Adipocyte (in vitro differentiated cells): Measurements from ENCODE around the gene HS6ST1.
"Not testable (repeated sequence)": the region's sequence is repeated elsewhere in the genome, so short reads cannot be mapped to it uniquely, and the experiment has no call there.

Experiments used
- DNase-seq: peaks from one replicate; pipeline ENCODE4 v3.0.0-alpha.2; 2015; ENCODE audit warnings: low read depth
- H3K27me3 ChIP-seq: replicated peaks from 2 replicates; pipeline ENCODE4 v1.7.0; 2013; ENCODE audit warnings: mild to moderate bottlenecking, low read length, moderate library complexity; ENCODE audit not compliant: control insufficient read depth, insufficient read depth
- H3K36me3 ChIP-seq: 2 replicates; pipeline ENCODE4 v1.7.0; 2013; ENCODE audit warnings: low read length, mild to moderate bottlenecking, moderate library complexity; ENCODE audit not compliant: control insufficient read depth, insufficient read depth, severe bottlenecking
- H3K4me1 ChIP-seq: 2 replicates; pipeline ENCODE4 v1.7.0; 2013; ENCODE audit warnings: mild to moderate bottlenecking, low read length, moderate library complexity; ENCODE audit not compliant: control insufficient read depth, insufficient read depth
- H3K4me3 ChIP-seq: 2 replicates; pipeline ENCODE4 v1.7.0; 2013; ENCODE audit warnings: mild to moderate bottlenecking, low read length, moderate library complexity
- H3K9ac ChIP-seq: 2 replicates; pipeline ENCODE4 v1.7.0; 2013; ENCODE audit warnings: mild to moderate bottlenecking, low read length, moderate library complexity
- H3K9me3 ChIP-seq: 2 replicates; pipeline ENCODE4 v1.7.0; 2013; ENCODE audit warnings: mild to moderate bottlenecking, low read length, moderate library complexity; ENCODE audit not compliant: control insufficient read depth

Gene HS6ST1

DNA sequence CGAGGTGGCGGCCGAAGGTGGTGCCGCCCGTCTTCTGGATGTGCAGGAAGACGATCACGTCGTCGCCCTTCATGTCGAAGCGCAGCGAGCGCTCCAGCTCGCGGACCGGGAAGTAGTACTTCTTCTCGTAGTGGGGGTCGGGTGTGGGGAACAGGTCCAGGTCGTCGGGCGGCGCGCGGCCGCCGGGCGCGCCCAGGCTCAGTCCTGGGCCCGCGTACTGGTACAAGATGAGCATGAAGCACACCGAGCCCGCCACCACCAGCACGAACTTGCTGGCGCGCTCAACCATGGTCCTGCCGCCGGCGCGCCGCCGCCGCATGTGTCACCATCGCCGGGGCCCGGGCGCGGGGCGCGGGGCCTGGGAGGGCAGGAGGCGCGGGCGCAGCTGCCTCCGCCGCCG, 423 bp downstream of the HS6ST1 start:
- peak overlapping the region; percentile 86 for H3K9ac ChIP-seq
- H3K36me3 ChIP-seq, result peaks cover 11% of the 10 kb centered on the region
- H3K4me3 ChIP-seq, result peak overlapping the region; percentile 89
- not testable (repeated sequence) for H3K9me3 ChIP-seq, H3K27me3 ChIP-seq
- H3K4me1 ChIP-seq, result peaks cover 51% of the 10 kb centered on the region
- DNase-seq, result peak; percentile 47

DNA sequence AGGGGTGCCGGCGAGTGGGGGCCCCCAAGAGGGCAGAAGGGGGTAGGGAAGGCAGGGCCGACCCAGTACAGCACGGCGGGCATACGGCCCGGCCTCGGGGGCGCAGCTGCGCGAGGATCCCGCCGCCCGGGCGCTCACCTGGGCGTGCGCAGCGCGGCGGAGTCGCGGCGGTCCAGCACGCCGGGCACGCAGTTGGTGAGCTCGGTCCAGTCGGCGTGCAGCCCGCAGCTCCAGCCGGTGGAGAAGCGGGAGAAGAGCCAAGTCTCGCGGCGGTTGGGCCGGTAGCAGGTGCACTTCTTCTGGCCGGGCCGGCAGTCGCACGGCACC, 806 bp downstream of the HS6ST1 start:
- not testable (repeated sequence) for H3K9me3 ChIP-seq, H3K27me3 ChIP-seq, DNase-seq
- H3K4me1 ChIP-seq, result peaks cover 51% of the 10 kb centered on the region
- peak overlapping the region; percentile 89 for H3K4me3 ChIP-seq
- peaks cover 11% of the 10 kb centered on the region for H3K36me3 ChIP-seq
- H3K9ac ChIP-seq, result peak overlapping the region; percentile 86

DNA sequence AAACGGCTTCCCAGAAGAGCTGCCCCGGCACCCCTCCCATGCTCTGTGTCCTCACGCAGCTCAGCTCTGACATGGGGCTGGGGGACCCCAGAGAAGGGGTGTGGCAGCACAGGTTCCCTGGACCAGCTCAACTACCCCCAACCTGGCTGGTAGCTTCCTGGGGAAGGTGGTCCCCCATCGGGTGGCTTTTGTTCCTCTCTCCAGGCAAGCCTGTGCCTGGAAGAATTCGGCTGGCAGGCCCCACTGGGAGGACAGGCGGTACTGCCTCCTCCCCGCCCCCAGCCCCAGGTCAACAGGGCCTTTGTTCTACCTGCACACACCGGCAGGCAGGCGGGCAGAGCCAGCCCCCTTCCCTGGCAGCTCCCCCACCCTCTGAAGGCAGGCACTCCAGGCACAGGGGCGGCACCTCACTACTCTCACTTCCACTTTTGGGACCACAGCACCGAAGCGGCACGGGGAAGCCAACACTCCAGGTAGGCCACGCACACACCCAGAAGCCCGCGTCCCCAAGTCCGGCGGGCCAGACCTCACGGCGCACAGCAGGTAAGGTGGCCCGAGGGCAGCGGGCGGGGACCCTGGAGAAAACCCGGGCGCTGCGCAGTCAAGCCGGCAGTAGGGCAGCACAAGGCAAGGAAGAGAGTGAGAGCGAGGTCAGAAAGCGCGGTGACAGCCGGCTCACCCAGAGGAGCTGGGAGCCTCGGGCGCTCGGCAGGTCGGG, 1.3 kb downstream of the HS6ST1 start:
- peaks cover 11% of the 10 kb centered on the region for H3K36me3 ChIP-seq
- H3K27me3 ChIP-seq, result no peaks in the 10 kb centered on the region
- H3K4me3 ChIP-seq, result peak overlapping the region; percentile 89
- peaks cover 51% of the 10 kb centered on the region for H3K4me1 ChIP-seq
- no peaks in the 10 kb centered on the region for H3K9me3 ChIP-seq
- peak overlapping the region; percentile 86 for H3K9ac ChIP-seq
- DNase-seq, result peak; percentile 24

DNA sequence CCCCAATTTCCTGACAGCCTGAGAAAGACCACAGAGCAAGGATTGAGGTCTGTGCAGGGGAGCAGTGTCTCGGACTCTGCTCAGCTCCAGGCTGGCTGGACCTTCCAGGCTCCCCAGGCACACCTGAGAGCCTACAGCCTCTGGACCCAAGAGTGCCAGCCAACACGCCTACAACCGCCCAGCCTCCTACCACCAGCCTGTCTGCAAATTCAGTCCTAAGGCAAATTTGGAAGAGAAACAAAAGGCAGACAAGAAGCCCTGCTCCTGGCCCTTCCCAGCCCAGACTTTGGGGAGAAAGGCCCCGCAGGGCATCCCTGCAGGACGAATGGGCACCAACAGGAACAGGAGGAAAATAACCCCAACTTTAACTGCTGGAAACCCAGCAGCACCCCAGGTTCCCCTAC, 1.9 kb downstream of the HS6ST1 start:
- Histone ChIP-seq H3K9me3 (no peaks in the 10 kb centered on the region), H3K36me3 (peaks cover 11% of the 10 kb centered on the region), H3K4me3 (peak overlapping the region; percentile 89), H3K4me1 (peaks cover 51% of the 10 kb centered on the region), H3K9ac (peak overlapping the region; percentile 86), H3K27me3 (no peaks in the 10 kb centered on the region)
- no peak for DNase-seq

DNA sequence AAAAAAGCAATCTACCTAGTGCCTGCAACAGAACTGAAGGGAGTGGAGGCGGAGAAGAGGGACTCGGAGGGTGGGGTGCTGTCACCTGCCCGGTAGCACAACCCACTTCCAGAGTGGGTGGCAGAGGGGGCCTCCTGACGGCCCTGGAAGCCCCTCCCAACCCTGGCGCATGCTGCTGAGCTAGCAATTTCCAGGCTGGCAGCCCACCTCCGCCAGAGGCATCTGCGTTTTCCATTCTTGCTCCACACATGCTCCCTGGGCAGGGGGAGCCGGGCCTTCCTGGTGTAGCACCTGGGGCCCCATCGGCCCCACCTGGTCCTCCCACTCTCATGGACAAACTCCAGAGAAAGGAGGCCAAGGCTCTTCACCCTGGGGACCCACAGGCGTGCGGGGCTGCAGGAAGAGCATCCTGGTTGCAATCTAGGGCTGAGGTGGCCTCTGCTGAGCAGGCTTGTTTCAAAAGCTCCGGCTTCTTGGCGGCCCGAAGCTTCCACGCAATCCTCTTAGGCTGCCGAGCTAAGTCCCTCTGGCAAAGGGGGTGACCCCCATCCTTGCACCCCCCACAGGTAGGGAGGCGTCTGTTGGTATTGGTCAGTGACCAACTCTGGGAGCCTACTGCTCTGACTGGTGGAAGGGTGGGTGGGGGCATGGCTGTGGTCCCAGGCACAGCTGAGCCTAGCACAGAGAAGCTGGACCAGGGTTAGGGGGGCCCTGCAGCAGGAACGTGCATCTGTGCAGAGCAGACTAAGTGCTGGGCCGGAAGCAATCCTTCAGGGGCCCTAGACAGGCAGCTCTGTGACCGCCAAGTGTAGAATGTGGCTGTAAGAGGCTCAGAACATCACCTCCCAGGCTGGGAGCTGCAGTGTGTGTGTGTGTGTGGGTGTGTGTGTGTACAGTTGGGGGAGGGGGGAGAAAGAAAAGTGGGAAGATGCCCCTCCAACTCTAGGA, 2.6 kb downstream of the HS6ST1 start:
- peaks cover 45% of the 10 kb centered on the region for H3K4me1 ChIP-seq
- peak overlapping the region; percentile 89 for H3K4me3 ChIP-seq
- no peaks in the 10 kb centered on the region for H3K27me3 ChIP-seq
- H3K9me3 ChIP-seq, result no peaks in the 10 kb centered on the region
- peak overlapping the region; percentile 86 for H3K9ac ChIP-seq
- DNase-seq, result peak; percentile 36
- peaks cover 11% of the 10 kb centered on the region for H3K36me3 ChIP-seq

DNA sequence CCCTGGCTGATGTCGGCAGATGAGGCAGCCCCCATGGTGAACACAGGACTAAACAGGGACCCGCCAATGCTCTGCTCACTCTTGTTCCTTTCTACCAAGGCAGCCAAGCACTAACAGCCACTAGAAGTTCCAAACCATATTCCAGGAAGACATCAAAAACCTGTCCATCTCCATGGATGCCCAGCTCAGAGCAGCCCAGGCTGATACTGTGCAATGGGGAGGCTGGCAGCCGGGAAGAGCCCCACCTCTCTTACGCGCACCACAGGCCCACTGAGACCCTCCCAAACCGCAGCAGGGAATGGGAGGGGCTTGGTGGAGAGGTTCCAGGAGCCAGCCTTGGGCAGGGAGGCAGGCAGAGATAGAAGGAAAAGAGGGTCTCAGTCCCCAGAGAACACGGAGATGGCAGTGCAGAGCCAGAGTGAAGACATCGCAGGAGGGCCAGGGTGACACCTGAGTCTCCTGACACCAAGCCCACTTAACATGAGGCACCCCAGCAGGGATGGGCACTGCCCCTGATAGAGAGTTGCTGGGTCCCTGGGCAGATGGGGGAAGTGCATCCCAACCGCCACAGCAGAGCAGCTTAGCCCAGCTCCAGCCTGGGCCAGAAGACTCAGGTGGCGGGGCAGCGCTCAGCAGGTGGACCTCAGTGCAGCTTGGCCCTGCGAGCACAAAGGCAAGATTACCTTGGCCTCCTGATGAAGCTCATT, 3.4 kb downstream of the HS6ST1 start:
- no peaks in the 10 kb centered on the region for H3K9me3 ChIP-seq
- H3K36me3 ChIP-seq, result peaks cover 11% of the 10 kb centered on the region
- H3K9ac ChIP-seq, result peak overlapping the region; percentile 86
- H3K27me3 ChIP-seq, result no peaks in the 10 kb centered on the region
- peaks cover 43% of the 10 kb centered on the region for H3K4me1 ChIP-seq
- peak overlapping the region; percentile 89 for H3K4me3 ChIP-seq
- no peak for DNase-seq

DNA sequence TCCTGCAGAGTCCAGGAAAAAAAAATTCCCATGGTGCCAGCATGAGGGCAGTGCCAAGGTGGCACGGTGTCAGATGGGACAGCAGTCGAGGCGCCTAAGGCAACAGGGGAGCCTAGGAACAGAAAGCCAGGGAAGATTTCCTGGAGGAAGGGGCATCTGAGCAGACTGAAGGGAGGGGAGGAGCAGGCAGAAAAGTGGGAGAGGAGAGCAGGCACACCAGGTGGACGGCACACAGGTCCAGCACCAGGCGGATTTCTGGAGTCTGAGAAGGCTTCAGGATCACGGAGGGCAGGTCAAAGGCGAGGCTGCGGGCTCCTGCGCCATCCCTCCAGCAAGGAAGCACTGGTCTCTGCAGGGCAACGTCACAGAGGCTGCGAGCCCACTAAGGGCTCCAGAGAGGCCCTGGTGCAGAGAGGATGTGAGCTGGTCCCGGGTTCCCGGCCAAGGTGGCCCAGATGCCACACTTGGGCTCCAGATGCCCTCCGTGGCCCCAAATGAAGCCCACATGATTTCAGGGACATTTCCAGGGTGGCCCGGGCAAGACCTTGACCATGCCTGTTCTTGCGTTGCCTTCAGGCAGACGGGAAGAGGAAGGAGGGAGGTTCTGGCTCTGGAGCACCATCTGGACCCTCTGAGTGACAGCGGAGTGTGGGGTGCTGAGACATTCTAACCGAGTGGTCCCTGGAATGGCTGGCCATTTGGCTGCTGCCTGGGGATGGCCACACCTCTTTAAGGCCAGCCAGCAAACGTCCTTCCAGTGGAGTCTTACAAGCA, 4.1 kb downstream of the HS6ST1 start:
- H3K27me3 ChIP-seq, result no peaks in the 10 kb centered on the region
- peaks cover 43% of the 10 kb centered on the region for H3K4me1 ChIP-seq
- peaks cover 11% of the 10 kb centered on the region for H3K36me3 ChIP-seq
- DNase-seq, result no peak
- H3K9me3 ChIP-seq, result no peaks in the 10 kb centered on the region
- no peak overlapping the region for H3K9ac ChIP-seq
- peak overlapping the region; percentile 89 for H3K4me3 ChIP-seq

DNA sequence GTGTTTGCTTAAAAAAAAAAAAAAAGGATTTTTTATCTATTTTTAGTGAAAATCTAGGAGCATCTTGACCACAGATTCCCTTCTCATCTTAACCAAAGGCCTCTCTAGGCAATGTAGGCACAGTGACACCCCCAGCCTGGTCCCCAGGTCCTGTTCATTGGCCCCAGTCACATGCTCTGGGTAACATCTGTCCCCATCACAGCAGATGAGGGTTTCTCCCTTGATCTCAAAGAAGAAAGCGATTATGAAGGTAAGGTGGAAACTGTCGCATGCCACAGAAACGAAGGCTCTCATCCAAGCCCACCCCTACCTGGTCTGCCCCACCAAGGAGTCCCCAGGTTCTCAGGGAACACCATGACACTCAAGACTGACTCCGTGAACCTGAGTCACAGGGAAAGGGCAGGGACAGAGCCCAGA, 4.7 kb downstream of the HS6ST1 start:
- Histone ChIP-seq H3K9me3 (no peaks in the 10 kb centered on the region), H3K9ac (no peak overlapping the region), H3K36me3 (peaks cover 11% of the 10 kb centered on the region), H3K4me3 (no peak overlapping the region), H3K27me3 (no peaks in the 10 kb centered on the region), H3K4me1 (peaks cover 40% of the 10 kb centered on the region)
- no peak for DNase-seq

DNA sequence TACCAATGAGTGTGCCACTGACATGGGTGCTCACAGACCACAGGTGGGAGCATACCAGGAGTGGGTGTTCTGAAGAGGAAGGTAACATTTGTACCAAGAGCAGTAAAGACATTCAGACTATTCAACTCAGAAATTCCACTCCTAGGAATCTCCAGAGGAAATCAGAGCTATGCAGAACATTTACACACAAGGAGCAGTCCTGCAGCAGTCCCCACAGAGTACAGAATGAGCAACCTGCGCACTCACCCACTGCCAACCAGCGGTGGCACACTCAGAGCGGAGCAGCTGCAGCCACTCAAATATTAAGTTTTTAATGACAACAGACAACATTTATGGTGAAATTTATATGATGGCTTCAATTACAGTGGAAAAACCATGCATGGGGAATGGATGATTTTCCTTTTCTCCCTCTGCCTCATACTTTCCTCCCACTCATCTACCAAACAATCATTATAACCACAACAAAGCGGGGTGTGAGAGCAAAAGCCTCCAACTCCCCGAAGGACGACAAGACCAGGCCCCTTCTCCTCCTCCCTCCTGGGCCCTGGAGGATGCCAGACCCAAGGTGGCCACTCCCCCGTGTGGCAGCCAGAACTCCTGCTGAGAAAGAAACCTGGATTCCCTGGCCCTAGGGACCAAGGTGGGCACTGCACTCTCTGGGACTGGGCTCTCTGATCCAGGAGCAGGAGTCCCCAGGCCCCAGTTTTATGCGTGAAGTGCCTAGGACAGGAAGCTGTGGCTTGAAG, 5.4 kb downstream of the HS6ST1 start:
- Histone ChIP-seq H3K27me3 (no peaks in the 10 kb centered on the region), H3K9me3 (no peaks in the 10 kb centered on the region), H3K4me3 (no peak overlapping the region), H3K36me3 (peaks cover 11% of the 10 kb centered on the region), H3K4me1 (peaks cover 40% of the 10 kb centered on the region), H3K9ac (no peak overlapping the region)
- peak; percentile 68 for DNase-seq

DNA sequence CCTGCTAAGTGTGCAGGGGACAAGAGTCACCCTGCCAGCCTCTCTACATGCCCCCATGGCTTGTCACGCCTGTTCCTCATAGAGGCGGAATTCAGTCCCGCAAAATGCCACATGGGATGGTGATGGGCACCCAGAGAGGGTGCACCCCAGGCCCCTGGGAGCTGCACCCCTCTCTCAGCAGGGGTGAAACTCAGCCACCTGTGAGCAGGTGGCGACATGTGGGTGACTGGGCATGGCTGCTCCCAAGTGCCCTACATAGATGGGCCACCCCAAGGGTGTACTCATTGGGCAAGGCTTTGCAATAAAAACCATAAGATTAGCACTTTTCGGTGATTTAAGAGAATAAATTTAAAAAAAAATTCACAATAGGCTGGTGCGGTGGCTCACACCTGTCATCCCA, 6.3 kb downstream of the HS6ST1 start:
- Histone ChIP-seq H3K4me1 (peaks cover 40% of the 10 kb centered on the region), H3K9me3 (no peaks in the 10 kb centered on the region), H3K36me3 (peaks cover 11% of the 10 kb centered on the region), H3K27me3 (no peaks in the 10 kb centered on the region), H3K9ac (no peak overlapping the region), H3K4me3 (no peak overlapping the region)
- DNase-seq, result no peak
